HepG2 (cell line): ENCODE results near the gene GRM5.

Source experiments
- ADNP ChIP-seq: sonication (generic); formaldehyde crosslinking; IDR thresholded peaks from 2 replicates; pipeline ENCODE4 v1.4.0; 2020; ENCODE audit warnings: missing genetic modification reagents
- BHLHE40 ChIP-seq: IDR thresholded peaks from 2 replicates; pipeline ENCODE4 v1.6.1; 2011; ENCODE audit warnings: low read length, improper control_type of control experiment
- KAT7 ChIP-seq: IDR thresholded peaks from 2 replicates; pipeline ENCODE4 v1.6.1; 2018; ENCODE audit warnings: borderline replicate concordance, missing compliant biosample characterization
- KAT8 ChIP-seq: IDR thresholded peaks from 2 replicates; pipeline ENCODE4 v1.6.1; 2016; ENCODE audit warnings: missing genetic modification reagents, missing compliant biosample characterization
- KLF16 ChIP-seq, 2 experiments: sonication (generic) in 1 of 2; formaldehyde crosslinking in 1 of 2; IDR thresholded peaks; 2 replicates each; pipeline versions ENCODE4 v1.6.1 to v1.8.0; 2016 to 2023; ENCODE audit warnings: missing genetic modification reagents in 2 of 2, missing compliant biosample characterization in 1 of 2
- MAFK ChIP-seq, 2 experiments: IDR thresholded peaks in 1 of 2; conservative IDR thresholded peaks in 1 of 2; 2 replicates each; pipeline ENCODE4 v1.6.1; 2011; ENCODE audit warnings: improper control_type of control experiment in 2 of 2, low read length in 2 of 2
- PHF20 ChIP-seq: sonication (generic); formaldehyde crosslinking; IDR thresholded peaks from 2 replicates; pipeline ENCODE4 v1.5.0; 2020; ENCODE audit warnings: mild to moderate bottlenecking, missing genetic modification reagents
- STAG1 ChIP-seq: sonication (generic); formaldehyde crosslinking; IDR thresholded peaks from 2 replicates; pipeline ENCODE4 v1.4.0; 2020; ENCODE audit warnings: missing genetic modification reagents
- ZNF670 ChIP-seq: sonication (generic); formaldehyde crosslinking; IDR thresholded peaks from 2 replicates; pipeline ENCODE4 v1.8.0; 2022; ENCODE audit warnings: mild to moderate bottlenecking, missing genetic modification reagents, borderline replicate concordance
- ZSCAN25 ChIP-seq: sonication (generic); formaldehyde crosslinking; IDR thresholded peaks from 2 replicates; pipeline ENCODE4 v1.8.0; 2022; ENCODE audit warnings: mild to moderate bottlenecking, missing genetic modification reagents
- TF ChIP-seq, protein P1 (sequence below): sonication (generic); formaldehyde crosslinking; IDR thresholded peaks from 2 replicates; pipeline ENCODE4 v1.4.0; 2020; ENCODE audit warnings: mild to moderate bottlenecking, missing genetic modification reagents

- TF ChIP-seq PHF20 (CRISPR knock-in tag): no peak
- no peak for TF ChIP-seq KLF16 (CRISPR knock-in tag; IDR thresholded peaks at IDR 0.05)
- no peak for TF ChIP-seq KAT8
- no peak for TF ChIP-seq ZSCAN25
- TF ChIP-seq KAT7: no peak
- TF ChIP-seq, protein P1, sequence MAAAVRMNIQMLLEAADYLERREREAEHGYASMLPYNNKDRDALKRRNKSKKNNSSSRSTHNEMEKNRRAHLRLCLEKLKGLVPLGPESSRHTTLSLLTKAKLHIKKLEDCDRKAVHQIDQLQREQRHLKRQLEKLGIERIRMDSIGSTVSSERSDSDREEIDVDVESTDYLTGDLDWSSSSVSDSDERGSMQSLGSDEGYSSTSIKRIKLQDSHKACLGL (CRISPR knock-in tag): no peak
- TF ChIP-seq ZNF670 (CRISPR knock-in tag): no peak
- no peak for TF ChIP-seq STAG1
- TF ChIP-seq MAFK (conservative IDR thresholded peaks at IDR 0.05 in 1 of 2, IDR thresholded peaks at IDR 0.05 in 1 of 2; ENCODE audit: low read length in 2 of 2): no peak
- no peak for TF ChIP-seq ADNP (CRISPR knock-in tag)
- TF ChIP-seq BHLHE40: no peak
Observed at GRCh38 chr11:88596786-88597185, 469.0 kb downstream of the GRM5 start.
